Activated T-cell treated with anti-CD3 and anti-CD28 coated beads, Interleukin-2, amount 50 U/mL, for 24 hours (primary cell): ENCODE results near the gene DPAGT1.
A peak's percentile ranks its signal among the peaks of the same experiment; 100 is the strongest.

Source experiments
- DNase-seq: peaks from one replicate; pipeline ENCODE4 v3.0.0-alpha.2; 2020
- H3K27ac Mint-ChIP-seq: 2 replicates; pipeline ENCODE4 v1.8.0; 2020; ENCODE audit warnings: mild to moderate bottlenecking, mixed read lengths
- H3K27me3 Mint-ChIP-seq: 2 replicates; pipeline ENCODE4 v1.8.0; 2020; ENCODE audit warnings: mixed read lengths
- H3K36me3 Mint-ChIP-seq: 2 replicates; pipeline ENCODE4 v1.8.0; 2020; ENCODE audit warnings: low read depth, mixed read lengths
- H3K4me1 Mint-ChIP-seq: 2 replicates; pipeline ENCODE4 v1.8.0; 2020; ENCODE audit warnings: low read depth, mixed read lengths
- H3K4me3 Mint-ChIP-seq: 2 replicates; pipeline ENCODE4 v1.8.0; 2020; ENCODE audit warnings: mild to moderate bottlenecking, moderate library complexity, mixed read lengths
- H3K9me3 Mint-ChIP-seq: 2 replicates; pipeline ENCODE4 v1.8.0; 2020; ENCODE audit warnings: mixed read lengths

The DPAGT1 gene

DNA sequence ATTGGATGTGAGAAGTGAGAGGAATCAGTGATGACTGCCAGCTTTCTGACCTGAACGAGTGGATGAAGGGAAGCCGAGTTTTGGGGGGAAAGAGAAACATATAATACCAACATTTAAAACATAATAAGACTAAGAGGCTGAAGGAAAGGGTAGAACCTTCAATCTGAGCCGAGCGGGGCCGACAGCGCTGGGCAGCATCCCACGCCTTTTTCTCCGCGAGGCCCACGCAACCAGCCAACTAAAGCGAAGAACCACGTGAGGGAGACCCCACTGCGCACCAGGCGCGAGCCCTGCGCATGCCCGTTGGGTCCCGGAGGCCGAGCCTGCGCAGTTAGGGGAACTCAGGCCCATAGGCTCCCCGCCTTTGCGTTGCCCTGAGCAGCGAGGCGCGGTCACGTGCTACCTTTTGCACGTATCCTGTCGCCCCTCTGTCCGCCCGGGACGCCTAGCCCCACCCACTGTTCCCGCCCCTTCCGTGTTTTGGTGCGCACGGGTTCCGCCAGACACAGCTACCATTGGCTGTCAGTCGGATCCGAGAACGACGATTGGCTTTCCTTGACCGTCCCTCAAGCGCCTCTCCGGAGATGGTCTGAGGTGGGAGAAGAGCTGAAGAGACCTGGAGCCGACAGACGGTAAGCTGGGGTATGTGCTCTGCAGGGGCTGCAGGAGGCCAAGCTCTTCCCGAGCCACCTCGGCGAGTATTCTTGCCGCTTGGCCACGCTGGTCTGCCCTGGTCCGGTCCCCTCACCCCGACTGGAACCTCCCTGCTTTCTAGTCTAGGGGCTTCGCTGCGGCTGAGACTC, 19.6 kb upstream of the DPAGT1 start, which contains the start of gene HINFP:
Gene HINFP (plus strand): TSS at position 573 of the 803 bp plus-strand sequence. CDS start 5,365 bp downstream, outside the sequence.
- Mint-ChIP-seq H3K4me3 (peak within 1 kb of the TSS; percentile 92), H3K36me3 (peaks cover 58% of the 10 kb centered on the region), H3K4me1 (peaks cover 26% of the 10 kb centered on the region), H3K9me3 (no peaks in the 10 kb centered on the region), H3K27ac (peak within 1 kb of the TSS; percentile 95), H3K27me3 (no peaks in the 10 kb centered on the region)
- DNase-seq: peak; percentile 100

DNA sequence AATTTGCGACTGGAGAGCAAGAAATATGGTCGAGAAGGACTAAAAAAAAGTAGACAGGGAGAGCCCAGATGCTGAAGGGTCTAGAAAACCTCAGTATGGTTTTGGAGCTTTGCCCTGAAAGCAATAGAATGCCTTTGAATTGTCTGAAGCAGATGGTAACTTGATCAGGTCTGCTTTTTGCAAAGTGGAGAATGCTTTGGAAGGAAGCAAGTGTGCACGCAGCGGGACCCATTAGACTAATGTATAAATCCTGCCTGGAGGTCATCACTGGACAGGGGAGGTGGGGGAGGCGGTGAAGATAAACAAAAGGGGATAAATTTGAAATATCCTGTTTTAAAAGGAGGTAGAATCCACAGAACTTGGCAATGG, 19.0 kb upstream of the DPAGT1 start:
- Mint-ChIP-seq H3K4me1 (peaks cover 31% of the 10 kb centered on the region), H3K4me3 (peak overlapping the region; percentile 92), H3K9me3 (no peaks in the 10 kb centered on the region), H3K36me3 (peaks cover 62% of the 10 kb centered on the region), H3K27me3 (no peaks in the 10 kb centered on the region), H3K27ac (peak overlapping the region; percentile 95)
- DNase-seq: no peak

DNA sequence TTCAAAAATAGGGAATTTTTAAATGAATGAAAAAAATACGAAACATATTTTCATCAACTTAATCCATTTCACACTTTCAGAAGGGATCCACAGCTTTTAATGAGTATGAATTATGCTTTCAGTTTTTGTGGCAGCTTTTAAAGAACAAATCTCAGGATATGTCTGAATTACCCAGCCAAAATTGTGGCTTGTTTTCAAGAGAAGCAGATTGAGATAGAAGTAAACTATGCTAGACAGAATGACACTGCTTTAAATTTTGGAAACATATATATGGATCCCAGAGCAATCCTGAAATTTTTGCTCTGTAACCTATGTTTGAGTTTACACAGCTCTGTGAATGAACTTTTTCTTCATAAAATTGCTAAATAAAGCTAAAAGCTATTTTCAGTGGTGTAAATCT, 17.3 kb upstream of the DPAGT1 start:
- H3K9me3 Mint-ChIP-seq: no peaks in the 10 kb centered on the region
- no peak overlapping the region for H3K4me3 Mint-ChIP-seq
- peaks cover 65% of the 10 kb centered on the region for H3K36me3 Mint-ChIP-seq
- H3K27ac Mint-ChIP-seq: no peak overlapping the region
- no peak for DNase-seq
- peaks cover 45% of the 10 kb centered on the region for H3K4me1 Mint-ChIP-seq
- no peaks in the 10 kb centered on the region for H3K27me3 Mint-ChIP-seq

DNA sequence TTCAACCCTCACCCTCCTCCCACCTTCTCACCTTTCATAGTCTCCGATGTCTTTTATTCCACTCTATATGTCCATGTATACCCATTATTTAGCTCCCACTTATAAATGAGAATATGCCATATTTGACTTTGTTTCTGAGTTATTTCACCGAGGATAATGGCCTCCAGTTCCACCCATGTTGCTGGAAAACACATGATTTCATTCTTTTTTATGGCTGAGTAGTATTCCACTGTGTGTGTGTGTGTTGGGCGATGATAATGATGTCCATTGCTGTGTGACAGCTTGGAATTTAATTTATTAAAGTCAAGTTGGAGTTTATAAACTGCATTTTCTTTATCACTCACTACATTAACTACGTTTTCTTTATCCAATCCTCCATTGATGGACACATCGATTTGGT, 16.6 kb upstream of the DPAGT1 start:
- Mint-ChIP-seq H3K4me3 (no peak overlapping the region), H3K36me3 (peaks cover 65% of the 10 kb centered on the region), H3K4me1 (peaks cover 48% of the 10 kb centered on the region), H3K27me3 (no peaks in the 10 kb centered on the region), H3K27ac (no peak overlapping the region), H3K9me3 (no peaks in the 10 kb centered on the region)
- DNase-seq: no peak

DNA sequence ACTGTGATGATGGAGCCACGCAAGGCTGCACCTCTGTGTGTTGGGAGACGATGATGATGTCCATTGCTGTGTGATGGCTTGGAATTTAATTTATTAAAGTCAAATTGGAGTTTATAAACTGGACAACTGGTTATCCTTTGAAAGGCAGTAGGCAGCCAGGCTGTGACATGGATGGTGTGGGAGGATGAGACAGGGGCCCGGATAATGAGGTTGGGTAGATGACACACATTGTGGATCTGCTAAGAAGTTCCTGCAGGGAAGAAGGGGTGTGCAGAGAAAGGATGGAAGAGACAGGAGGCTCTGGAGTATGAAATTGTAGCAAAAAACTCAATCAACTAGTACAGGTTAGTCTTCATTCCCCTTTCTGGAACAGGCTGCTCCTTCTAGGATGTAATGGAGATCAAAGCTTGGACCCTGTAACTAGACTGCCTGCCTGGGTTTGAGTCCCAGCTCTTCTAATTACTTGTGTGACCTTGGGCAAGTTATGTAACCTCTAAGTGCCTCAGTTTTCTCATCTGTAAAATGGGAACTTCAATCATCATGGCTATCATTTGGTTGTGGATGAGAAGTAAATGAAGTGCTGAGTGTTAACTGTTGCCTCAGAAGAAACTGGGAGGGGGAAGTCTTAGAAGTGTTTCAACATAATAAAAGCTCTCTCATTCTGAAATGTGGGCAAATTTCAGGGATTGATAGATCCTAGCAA, 15.5 kb upstream of the DPAGT1 start:
- H3K36me3 Mint-ChIP-seq: peaks cover 74% of the 10 kb centered on the region
- no peaks in the 10 kb centered on the region for H3K9me3 Mint-ChIP-seq
- peaks cover 46% of the 10 kb centered on the region for H3K4me1 Mint-ChIP-seq
- H3K4me3 Mint-ChIP-seq: no peak overlapping the region
- H3K27me3 Mint-ChIP-seq: no peaks in the 10 kb centered on the region
- no peak for DNase-seq
- H3K27ac Mint-ChIP-seq: peak overlapping the region; percentile 60

DNA sequence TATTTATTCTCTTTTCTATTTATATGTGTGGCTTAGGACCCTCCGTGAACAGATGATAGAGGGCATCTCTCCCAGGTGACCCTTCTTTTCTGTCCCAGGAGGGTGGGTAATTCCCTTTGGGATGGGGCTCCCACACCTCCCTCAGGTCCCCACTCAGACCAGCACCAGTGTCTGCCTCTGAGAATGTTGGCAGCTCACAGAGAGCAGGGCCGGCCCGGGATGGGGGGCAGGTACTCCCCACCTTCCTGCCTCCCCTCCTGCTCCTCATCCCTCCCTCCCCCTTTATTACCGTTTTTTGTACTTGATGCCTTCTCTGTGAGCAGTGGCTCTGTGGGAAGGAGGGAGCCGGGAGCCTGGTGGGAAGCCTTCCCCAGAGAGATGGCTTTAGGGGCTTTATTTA, 14.9 kb upstream of the DPAGT1 start:
- H3K4me1 Mint-ChIP-seq: peaks cover 42% of the 10 kb centered on the region
- no peaks in the 10 kb centered on the region for H3K27me3 Mint-ChIP-seq
- H3K27ac Mint-ChIP-seq: peak overlapping the region; percentile 60
- no peaks in the 10 kb centered on the region for H3K9me3 Mint-ChIP-seq
- H3K4me3 Mint-ChIP-seq: no peak overlapping the region
- DNase-seq: no peak
- peaks cover 74% of the 10 kb centered on the region for H3K36me3 Mint-ChIP-seq

DNA sequence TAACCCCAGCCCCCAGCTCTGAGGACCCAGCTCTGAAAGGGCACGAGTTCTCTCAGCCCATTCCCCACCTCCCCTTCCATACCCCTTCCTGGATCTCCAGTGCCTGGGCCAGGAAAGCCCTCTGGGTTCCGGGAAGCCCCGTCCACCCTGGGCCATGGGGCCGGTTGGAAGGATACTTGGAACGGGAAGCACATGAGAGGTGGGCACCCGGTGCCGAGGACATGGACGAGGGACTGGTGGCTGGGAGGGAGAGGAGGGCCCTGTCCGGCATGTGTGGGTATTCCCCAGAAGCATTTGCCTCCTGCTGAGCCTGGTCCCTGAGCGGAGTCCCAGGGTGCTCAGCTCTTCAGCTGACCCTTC, 14.6 kb upstream of the DPAGT1 start:
- no peaks in the 10 kb centered on the region for H3K9me3 Mint-ChIP-seq
- DNase-seq: no peak
- H3K4me3 Mint-ChIP-seq: peak overlapping the region; percentile 71
- peak overlapping the region; percentile 91 for H3K27ac Mint-ChIP-seq
- peaks cover 76% of the 10 kb centered on the region for H3K36me3 Mint-ChIP-seq
- peaks cover 42% of the 10 kb centered on the region for H3K4me1 Mint-ChIP-seq
- no peaks in the 10 kb centered on the region for H3K27me3 Mint-ChIP-seq

DNA sequence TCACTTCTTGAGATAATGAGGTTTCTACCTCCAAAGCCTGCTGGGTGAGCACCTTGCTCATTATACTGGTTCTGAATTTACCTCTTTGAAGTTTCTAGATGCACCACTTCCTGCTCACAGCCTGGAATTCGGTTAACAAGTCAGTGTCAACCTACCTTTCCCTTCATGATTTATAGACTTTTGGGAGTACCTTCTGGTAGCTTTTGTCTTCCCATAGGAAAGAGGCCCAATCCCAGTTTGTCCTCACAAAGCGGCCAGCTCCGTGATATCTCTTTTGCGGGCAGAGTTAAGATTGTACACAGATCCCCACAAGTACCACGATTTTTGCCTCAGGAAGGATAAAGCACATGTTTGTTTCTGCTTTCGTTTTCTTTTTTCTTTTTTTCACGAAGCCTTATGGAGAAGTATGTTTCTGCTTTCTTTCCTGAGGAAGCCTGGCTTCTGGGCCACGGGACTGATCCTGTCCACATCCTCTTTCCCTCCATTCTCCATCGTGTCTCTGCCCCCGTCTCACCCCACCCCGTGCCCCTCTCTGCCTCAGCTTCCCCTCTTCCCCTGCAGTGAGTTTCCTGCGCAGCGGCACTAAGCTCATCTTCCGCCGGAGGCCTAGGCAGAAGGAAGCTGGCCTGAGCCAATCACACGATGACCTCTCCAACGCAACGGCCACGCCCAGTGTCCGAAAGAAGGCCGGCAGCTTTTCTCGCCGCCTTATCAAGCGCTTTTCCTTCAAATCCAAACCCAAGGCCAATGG, 14.0 kb upstream of the DPAGT1 start:
- peak; percentile 60 for DNase-seq
- H3K9me3 Mint-ChIP-seq: no peaks in the 10 kb centered on the region
- H3K27me3 Mint-ChIP-seq: no peaks in the 10 kb centered on the region
- H3K36me3 Mint-ChIP-seq: peaks cover 80% of the 10 kb centered on the region
- H3K4me1 Mint-ChIP-seq: peaks cover 37% of the 10 kb centered on the region
- peak overlapping the region; percentile 71 for H3K4me3 Mint-ChIP-seq
- H3K27ac Mint-ChIP-seq: peak overlapping the region; percentile 91

DNA sequence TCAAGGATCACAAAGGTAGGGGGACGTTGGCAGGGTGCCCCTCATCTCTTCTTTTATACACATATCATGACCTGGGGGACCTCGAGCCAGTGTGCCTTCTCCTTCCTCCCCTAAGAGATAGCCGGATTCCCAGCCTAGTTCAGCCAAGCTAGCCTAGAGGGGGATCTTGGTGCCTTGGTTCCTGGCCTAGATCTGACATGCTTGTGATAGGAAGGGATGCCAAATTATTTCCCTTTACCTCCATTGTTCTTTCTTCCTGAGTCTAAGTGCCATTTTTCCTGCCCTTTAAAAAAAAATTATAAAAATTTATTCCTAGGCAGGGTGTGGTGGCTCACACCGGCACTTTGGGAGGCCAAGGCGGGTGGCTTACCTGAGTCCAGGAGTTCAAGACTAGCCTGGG, 12.7 kb upstream of the DPAGT1 start:
- H3K9me3 Mint-ChIP-seq: no peaks in the 10 kb centered on the region
- H3K36me3 Mint-ChIP-seq: peaks cover 93% of the 10 kb centered on the region
- H3K4me3 Mint-ChIP-seq: no peak overlapping the region

DNA sequence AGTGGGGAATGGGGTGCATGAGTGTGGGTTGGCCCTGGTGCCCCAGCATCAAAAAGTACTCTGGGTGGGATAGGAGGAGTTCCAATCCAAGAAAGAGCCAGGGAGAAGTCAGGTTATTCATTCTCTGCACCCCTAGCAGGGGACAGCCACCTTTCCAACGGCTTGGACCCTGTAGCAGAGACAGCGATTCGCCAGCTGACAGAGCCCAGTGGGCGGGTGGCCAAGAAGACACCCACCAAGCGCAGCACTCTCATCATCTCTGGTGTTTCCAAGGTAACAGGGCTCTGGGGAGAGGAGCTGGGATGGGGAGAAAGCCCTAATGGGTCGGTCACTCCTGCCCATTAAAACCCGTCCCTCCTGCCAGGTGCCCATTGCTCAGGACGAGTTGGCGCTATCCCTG, 12.1 kb upstream of the DPAGT1 start:
- H3K27ac Mint-ChIP-seq: peak overlapping the region; percentile 60
- H3K4me1 Mint-ChIP-seq: peaks cover 46% of the 10 kb centered on the region
- peaks cover 98% of the 10 kb centered on the region for H3K36me3 Mint-ChIP-seq
- no peaks in the 10 kb centered on the region for H3K9me3 Mint-ChIP-seq
- no peaks in the 10 kb centered on the region for H3K27me3 Mint-ChIP-seq
- no peak overlapping the region for H3K4me3 Mint-ChIP-seq
- no peak for DNase-seq

More for the DNA sequence above, 12.7 kb upstream of the DPAGT1 start:
- peak overlapping the region; percentile 91 for H3K27ac Mint-ChIP-seq
- peaks cover 40% of the 10 kb centered on the region for H3K4me1 Mint-ChIP-seq
- no peak for DNase-seq
- H3K27me3 Mint-ChIP-seq: no peaks in the 10 kb centered on the region

DNA sequence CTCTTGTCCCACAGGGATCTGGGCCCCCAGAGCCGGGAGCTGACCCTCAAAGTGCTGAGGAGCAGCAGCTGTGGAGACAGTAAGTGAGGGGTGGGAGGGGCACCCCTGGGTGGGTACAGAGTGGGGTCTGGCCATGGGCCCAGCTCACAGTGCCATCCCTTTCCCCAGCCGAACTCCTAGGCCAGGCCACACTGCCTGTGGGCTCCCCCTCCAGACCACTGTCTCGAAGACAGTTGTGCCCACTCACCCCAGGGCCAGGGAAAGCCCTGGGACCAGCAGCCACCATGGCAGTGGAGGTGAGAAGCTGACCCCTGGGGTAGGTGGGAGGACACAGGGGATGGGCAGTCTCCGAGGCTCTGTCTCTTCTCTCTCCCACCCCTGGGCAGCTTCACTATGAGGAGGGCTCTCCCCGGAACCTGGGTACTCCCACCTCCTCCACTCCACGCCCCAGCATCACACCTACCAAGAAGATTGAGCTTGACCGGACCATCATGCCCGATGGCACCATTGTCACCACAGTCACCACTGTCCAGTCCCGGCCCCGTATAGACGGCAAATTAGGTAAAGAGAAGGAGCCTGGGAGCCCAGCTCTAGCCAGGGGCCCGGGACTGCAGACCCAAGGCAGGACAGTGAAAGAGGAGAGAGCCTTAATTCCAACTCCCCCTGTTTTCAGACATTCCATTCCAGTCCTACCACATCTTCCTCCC, 10.8 kb upstream of the DPAGT1 start:
- Mint-ChIP-seq H3K27ac (peak overlapping the region; percentile 55), H3K4me1 (peaks cover 52% of the 10 kb centered on the region), H3K4me3 (no peak overlapping the region), H3K36me3 (peaks cover 97% of the 10 kb centered on the region), H3K9me3 (no peaks in the 10 kb centered on the region), H3K27me3 (no peaks in the 10 kb centered on the region)
- no peak for DNase-seq

DNA sequence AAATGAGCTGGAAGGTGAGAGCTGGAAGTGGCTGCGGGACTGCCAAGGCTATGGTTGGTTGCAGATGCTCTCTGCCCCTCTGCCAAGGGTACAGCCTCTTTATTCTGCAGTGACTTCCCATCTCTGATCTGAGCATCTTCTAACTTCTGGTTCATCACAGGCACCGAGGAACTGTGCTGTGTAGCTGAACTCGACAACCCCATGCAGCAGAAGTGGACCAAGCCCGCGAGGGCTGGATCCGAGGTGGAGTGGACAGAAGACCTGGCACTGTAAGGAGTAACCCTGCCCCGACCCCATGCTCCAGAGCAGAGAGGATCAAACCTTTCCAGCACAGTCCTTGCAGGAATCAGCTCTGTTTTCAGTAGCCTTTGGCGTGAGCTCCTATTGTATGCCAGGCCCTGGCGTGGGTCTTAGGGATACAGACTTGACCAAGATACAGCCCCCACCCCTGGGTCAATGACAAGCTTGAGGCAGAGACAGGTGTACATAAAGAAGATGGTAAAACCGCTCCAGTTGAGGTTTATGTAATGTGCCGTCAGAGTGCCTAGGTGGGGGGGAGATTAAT, 9.8 kb upstream of the DPAGT1 start:
- Mint-ChIP-seq H3K4me1 (peaks cover 56% of the 10 kb centered on the region), H3K36me3 (peaks cover 89% of the 10 kb centered on the region), H3K27ac (peak overlapping the region; percentile 1), H3K27me3 (no peaks in the 10 kb centered on the region), H3K4me3 (no peak overlapping the region), H3K9me3 (no peaks in the 10 kb centered on the region)
- no peak for DNase-seq

DNA sequence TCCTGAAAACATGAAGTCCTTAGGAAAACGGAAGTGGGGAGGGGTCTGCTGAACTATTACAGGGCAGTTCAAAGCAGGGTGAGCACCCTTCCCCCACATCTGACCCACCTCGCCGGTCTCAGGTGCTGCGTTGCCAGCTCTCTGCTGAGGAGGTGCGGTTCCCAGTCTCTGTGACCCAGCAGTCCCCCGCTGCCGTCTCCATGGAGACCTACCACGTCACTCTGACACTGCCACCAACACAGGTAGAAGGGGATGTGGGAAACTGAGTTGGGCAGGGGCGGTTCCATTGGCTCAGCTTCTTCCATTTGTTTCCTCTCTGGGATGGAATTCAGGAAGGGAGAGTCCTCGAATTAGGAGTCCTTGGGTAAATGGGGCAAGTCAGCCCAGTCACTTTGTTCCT, 8.8 kb upstream of the DPAGT1 start:
- no peak for DNase-seq
- no peak overlapping the region for H3K4me3 Mint-ChIP-seq
- H3K27me3 Mint-ChIP-seq: no peaks in the 10 kb centered on the region
- H3K4me1 Mint-ChIP-seq: peaks cover 56% of the 10 kb centered on the region
- H3K27ac Mint-ChIP-seq: peak overlapping the region; percentile 37
- no peaks in the 10 kb centered on the region for H3K9me3 Mint-ChIP-seq
- H3K36me3 Mint-ChIP-seq: peaks cover 79% of the 10 kb centered on the region

DNA sequence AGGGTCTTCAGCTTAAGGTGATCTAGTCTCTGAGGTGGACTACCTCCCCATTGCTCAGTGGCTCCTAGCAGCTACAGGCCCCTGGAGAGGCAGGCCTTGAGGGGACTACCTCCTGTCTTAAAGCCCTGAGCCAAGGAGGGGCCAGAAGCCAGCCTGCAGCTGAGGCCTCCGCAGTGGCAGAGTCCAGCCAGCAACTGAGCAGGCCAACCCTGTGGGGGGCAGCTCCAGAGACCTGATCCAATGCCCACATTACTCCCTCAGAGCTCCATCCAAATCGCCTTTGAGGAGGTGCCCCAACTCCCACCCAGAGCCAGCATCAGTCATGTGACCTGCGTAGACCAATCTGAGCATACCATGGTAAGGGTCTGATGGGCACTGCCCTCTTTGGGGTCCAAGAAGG, 8.2 kb upstream of the DPAGT1 start:
- Mint-ChIP-seq H3K27me3 (no peaks in the 10 kb centered on the region), H3K4me1 (peaks cover 53% of the 10 kb centered on the region), H3K9me3 (no peaks in the 10 kb centered on the region), H3K27ac (peak overlapping the region; percentile 86), H3K36me3 (peaks cover 73% of the 10 kb centered on the region), H3K4me3 (peak overlapping the region; percentile 83)
- DNase-seq: no peak
